HG03025 (cell line): Measurements from ENCODE around the gene ATG7.

Experiments
- ATAC-seq: cut with Tn5 transposase; IDR thresholded peaks from one replicate; pipeline ENCODE4 v1.9.1; 2021; ENCODE audit warnings: mild to moderate bottlenecking, moderate library complexity; ENCODE audit not compliant: unreplicated experiment, low FRiP score

Gene ATG7

GRCh38 chr3:11544412-11545181 is 272.4 kb downstream of the ATG7 start:
- ATAC-seq: no peak

GRCh38 chr3:11545186-11545851 is 273.1 kb downstream of the ATG7 start:
- no peak for ATAC-seq

GRCh38 chr3:11546657-11547302 is 274.6 kb downstream of the ATG7 start:
- ATAC-seq: no peak

- no peak for ATAC-seq
Observed at GRCh38 chr3:11547498-11547897, 275.3 kb downstream of the ATG7 start.

- no peak for ATAC-seq
Observed at GRCh38 chr3:11548721-11549131, 276.5 kb downstream of the ATG7 start.

GRCh38 chr3:11549580-11550140 is 277.5 kb downstream of the ATG7 start:
- no peak for ATAC-seq

GRCh38 chr3:11551036-11551435 is 278.8 kb downstream of the ATG7 start:
- ATAC-seq: no peak

- ATAC-seq: no peak
Observed at GRCh38 chr3:11552289-11553264, 280.4 kb downstream of the ATG7 start.

- no peak for ATAC-seq
Observed at GRCh38 chr3:11553436-11554235, 281.4 kb downstream of the ATG7 start.

- no peak for ATAC-seq
Observed at GRCh38 chr3:11554236-11554610, 282.0 kb downstream of the ATG7 start.

GRCh38 chr3:11554666-11555065 is 282.5 kb downstream of the ATG7 start:
- no peak for ATAC-seq

- ATAC-seq: no peak
Observed at GRCh38 chr3:11555211-11555782, 283.1 kb downstream of the ATG7 start.

- no peak for ATAC-seq
Observed at GRCh38 chr3:11555881-11556633, 283.9 kb downstream of the ATG7 start.

- no peak for ATAC-seq
Observed at GRCh38 chr3:11556851-11557644, 284.9 kb downstream of the ATG7 start.

GRCh38 chr3:11558002-11558401 is 285.8 kb downstream of the ATG7 start:
- no peak for ATAC-seq

GRCh38 chr3:11558411-11558903 is 286.3 kb downstream of the ATG7 start:
- ATAC-seq: no peak
